Activated CD4-positive, alpha-beta T cell treated with anti-CD3 and anti-CD28 coated beads, Interleukin-2, Interleukin-6, amounts not matched to agents 100 ng/mL and 50 ng/mL, durations not matched to agents 16 hours and 8 hours (primary cell): ENCODE measurements around the gene KIAA1210.
"Not testable (repeated sequence)": the region's sequence is repeated elsewhere in the genome, so short reads cannot be mapped to it uniquely, and the experiment has no call there.

Experiments used
- DNase-seq: peaks from one replicate; pipeline ENCODE4 v3.0.0-alpha.2; 2020

The KIAA1210 gene

GRCh38 chrX:119030990-119031389, 96.6 kb downstream of the KIAA1210 start:
- no peak for DNase-seq

- DNase-seq = not testable (repeated sequence)
Observed at GRCh38 chrX:119029656-119030055, 98.0 kb downstream of the KIAA1210 start.

GRCh38 chrX:119028733-119029330, 98.8 kb downstream of the KIAA1210 start:
- DNase-seq = no peak
